AML-193 (cell line): ENCODE data around the gene POU4F1.

Source experiments
- DNase-seq, 2 experiments: peaks; one replicate each; lab custom pipeline; 2025; lab: John Stamatoyannopoulos, UW

POU4F1 gene

GRCh38 chr13:78592584-78592983, 10.8 kb downstream of the POU4F1 start:
- DNase-seq: no peak

DNA sequence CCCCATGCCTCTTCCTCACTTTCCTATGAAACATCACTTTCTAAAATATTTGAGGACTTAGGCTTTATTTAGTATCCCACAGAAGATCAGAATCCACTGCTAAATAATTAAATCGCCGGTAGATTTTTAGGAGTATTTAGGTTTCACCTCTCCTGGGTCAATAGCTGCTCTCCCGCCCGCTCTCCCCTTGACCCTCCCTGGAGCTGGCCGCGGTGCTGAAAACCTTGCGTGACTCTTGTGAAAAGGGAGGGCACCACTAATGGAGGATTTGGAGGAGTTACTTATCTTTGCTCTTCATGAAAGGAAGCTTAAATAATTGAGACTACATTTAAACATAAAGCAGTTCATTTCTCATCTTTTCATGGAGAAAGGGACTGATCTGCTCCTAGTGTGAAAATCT, 14.1 kb downstream of the POU4F1 start:
- DNase-seq: peak; percentile 40 to 41

- DNase-seq: no peak
Measured at GRCh38 chr13:78587395-78587794, 16.0 kb downstream of the POU4F1 start.

- no peak for DNase-seq
Measured at GRCh38 chr13:78586706-78587105, 16.6 kb downstream of the POU4F1 start.

- peak; percentile 91 to 94 for DNase-seq
Measured at GRCh38 chr13:78576261-78576660, 27.1 kb downstream of the POU4F1 start.

DNA sequence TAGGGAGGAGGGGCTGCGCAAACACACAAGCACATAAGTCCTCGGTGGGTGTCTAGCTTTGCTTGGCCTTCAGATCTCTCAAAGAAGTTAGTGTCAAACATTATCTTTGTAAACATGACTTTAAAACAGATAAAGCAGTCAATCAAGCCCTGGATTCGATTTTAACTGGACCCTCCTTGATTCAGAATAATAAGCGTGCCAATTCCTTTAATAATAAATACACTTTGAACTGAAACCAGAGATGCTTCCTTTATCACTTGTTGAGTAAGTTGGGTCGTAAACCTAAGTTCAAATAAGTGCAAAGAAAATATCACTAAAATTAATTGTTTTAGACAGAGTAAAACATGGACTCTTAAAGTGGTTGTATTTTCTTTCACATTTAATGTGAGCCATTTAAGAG, 30.9 kb downstream of the POU4F1 start:
- no peak for DNase-seq

DNA sequence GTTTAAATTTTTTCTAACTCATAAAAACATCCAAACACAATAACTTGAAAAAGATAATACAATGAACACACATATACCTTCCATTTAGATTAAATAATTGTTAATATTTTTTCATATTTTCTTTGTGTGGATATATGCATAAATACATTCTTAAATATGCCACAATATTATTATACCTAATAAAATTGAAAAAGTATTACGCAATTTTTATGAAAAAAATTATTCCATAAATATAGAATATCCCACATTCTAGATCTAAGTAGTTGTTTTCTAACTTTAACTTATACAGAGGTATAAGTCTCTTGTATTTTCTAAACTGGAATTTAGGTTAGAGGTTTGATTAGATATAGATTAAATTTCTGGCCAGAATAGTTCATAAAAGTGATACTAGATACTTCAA, 34.3 kb downstream of the POU4F1 start:
- no peak for DNase-seq

- no peak for DNase-seq
Measured at GRCh38 chr13:78566631-78567030, 36.7 kb downstream of the POU4F1 start.

DNA sequence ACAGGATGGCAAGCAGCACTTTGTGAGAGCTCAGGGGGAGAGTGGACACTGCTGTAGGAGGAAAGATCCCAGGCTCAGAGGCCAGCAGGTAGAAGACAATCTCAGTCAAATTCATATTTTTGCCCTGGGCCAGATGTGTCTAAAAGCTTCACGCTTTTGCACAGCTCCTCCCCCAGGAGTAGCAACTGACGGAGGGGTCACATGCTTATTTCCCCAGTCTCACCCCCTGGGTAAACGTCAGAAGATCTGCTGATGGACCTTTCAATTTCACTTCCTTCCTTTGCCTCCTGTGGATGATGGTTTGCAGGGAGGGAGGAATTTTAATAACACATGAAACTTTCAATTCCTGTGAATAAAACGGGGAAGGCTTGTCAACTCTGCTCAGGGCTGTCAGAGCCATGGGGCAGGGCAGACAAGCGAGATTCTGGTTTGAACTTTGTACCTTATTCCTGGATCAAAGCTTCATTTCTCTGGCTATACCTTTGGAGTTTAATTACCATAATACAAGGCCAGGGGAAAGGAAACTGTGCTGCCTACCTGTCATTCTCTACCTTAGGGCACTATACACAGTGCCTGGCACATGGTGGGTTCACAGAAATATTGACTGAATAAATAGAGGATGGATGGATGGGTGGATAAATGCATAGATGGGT, 41.0 kb downstream of the POU4F1 start:
- no peak for DNase-seq
